ENCODE measurements around the gene KCNMA1. TPM values are rescaled to one million over a fixed set of nuclear protein-coding genes. Genes with fewer than 3 reads are reported as not detected.

The KCNMA1 gene
- total RNA-seq, 4 donors from 2014 or later, result 66.8 to 96.5 (median 78.9) TPM

DNA sequence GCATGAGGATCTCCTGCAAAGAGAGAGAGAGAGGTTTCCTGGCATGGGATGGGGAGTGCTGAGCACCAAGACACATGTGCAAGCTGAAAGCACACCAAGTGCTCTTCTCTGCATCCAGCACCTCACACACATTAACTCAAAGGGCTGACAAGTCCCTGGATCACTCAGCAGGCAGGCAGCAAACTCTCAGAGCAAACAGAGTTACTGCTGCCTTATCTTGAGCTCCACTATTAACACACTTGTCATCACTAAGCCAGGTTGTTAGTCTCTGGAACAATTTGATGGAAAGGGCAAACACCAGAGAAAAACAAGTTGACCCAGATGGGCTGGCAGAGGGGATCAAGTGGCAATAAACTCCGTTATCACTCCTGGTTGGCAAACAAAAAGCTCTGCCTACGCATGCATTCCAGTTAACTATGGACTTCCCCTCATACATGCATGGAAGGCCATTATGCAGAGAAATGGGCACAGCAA, 349.9 kb downstream of the KCNMA1 start:
- ATAC-seq, result peak; percentile 84 to 91
- no peaks in the 10 kb centered on the region for H3K36me3 ChIP-seq
- H3K27ac ChIP-seq, result peak overlapping the region; percentile 47 to 75 (median 52)
- peaks cover 38 to 48% of the 10 kb centered on the region in 2 donors for H3K4me1 ChIP-seq
- in situ Hi-C loops (cut with MboI; ENCODE audit: low sequenced_read_pairs in 4 of 4), result no loop called here
- DNase-seq, result peak; percentile 46 to 61
- no peaks in the 10 kb centered on the region for H3K9me3 ChIP-seq
- TF ChIP-seq, protein P1, sequence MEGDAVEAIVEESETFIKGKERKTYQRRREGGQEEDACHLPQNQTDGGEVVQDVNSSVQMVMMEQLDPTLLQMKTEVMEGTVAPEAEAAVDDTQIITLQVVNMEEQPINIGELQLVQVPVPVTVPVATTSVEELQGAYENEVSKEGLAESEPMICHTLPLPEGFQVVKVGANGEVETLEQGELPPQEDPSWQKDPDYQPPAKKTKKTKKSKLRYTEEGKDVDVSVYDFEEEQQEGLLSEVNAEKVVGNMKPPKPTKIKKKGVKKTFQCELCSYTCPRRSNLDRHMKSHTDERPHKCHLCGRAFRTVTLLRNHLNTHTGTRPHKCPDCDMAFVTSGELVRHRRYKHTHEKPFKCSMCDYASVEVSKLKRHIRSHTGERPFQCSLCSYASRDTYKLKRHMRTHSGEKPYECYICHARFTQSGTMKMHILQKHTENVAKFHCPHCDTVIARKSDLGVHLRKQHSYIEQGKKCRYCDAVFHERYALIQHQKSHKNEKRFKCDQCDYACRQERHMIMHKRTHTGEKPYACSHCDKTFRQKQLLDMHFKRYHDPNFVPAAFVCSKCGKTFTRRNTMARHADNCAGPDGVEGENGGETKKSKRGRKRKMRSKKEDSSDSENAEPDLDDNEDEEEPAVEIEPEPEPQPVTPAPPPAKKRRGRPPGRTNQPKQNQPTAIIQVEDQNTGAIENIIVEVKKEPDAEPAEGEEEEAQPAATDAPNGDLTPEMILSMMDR (IDR thresholded peaks at IDR 0.05 in 4 of 5, conservative IDR thresholded peaks at IDR 0.05 in 1 of 5), result no peak
- TF ChIP-seq POLR2A (IDR thresholded peaks at IDR 0.05), result no peak
- intact Hi-C loops (cut with DNase I; ENCODE audit: low total_unique reads), result no loop called here
- no peak overlapping the region for H3K4me3 ChIP-seq
- no peaks in the 10 kb centered on the region for H3K27me3 ChIP-seq

DNA sequence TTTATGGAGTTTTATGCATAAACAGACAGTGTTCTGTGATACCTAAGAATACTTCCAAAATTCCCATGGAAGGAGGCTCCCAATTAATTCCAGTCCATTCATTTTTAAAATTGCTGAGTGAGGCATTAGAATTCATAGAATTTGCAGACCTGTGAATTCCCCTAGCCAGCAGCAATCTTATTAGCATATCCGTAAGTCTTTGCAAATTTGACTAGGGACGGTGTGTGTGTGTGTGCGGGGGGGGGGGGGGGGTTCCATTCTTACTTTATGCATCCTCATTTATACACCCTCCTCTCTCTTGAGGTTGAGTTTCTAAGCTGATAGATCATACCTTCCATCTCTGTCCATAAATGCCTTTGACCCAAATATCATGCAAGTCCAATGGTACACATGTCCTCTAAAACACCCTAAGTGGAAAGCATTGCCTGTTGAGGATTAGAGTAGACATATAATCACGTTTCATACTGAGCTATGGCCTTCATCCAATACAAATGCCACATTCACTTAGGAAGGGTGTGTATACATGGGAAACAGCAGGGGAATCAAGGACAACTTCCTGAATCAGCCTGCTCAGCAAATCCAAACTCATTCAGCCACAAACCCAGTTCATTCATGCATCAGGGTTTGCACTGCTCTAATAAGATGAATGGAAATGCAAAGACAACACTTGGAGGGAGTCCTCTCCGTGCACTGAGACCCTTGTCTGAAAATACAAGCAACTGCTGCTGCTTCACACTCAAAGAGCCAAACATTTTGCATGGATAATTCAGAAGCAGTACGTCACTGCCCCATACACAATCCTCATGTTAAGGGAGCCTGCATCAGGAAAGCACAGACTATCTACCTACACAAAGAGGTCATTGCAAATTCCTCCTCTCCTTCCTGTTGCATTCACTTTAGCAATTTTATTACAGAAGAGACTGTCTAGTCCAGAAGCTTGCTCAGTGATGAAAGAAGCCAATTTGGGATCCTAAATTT, 350.8 kb downstream of the KCNMA1 start:
- intact Hi-C loops (cut with DNase I; ENCODE audit: low total_unique reads) (no loop called here), in situ Hi-C loops (cut with MboI; ENCODE audit: low sequenced_read_pairs in 4 of 4) (no loop called here)
- no peaks in the 10 kb centered on the region for H3K36me3 ChIP-seq
- TF ChIP-seq, protein P1 (IDR thresholded peaks at IDR 0.05 in 4 of 5, conservative IDR thresholded peaks at IDR 0.05 in 1 of 5), result no peak
- TF ChIP-seq POLR2A (IDR thresholded peaks at IDR 0.05), result no peak
- no peaks in the 10 kb centered on the region for H3K27me3 ChIP-seq
- no peak overlapping the region for H3K4me3 ChIP-seq
- ATAC-seq (peak in 1 of 2 donors; percentile 2), DNase-seq (no peak)
- H3K4me1 ChIP-seq, result peaks cover 33 to 40% of the 10 kb centered on the region in 2 donors
- no peaks in the 10 kb centered on the region for H3K9me3 ChIP-seq
- peak overlapping the region in 2 of 4 donors; percentile 52 to 75 for H3K27ac ChIP-seq

DNA sequence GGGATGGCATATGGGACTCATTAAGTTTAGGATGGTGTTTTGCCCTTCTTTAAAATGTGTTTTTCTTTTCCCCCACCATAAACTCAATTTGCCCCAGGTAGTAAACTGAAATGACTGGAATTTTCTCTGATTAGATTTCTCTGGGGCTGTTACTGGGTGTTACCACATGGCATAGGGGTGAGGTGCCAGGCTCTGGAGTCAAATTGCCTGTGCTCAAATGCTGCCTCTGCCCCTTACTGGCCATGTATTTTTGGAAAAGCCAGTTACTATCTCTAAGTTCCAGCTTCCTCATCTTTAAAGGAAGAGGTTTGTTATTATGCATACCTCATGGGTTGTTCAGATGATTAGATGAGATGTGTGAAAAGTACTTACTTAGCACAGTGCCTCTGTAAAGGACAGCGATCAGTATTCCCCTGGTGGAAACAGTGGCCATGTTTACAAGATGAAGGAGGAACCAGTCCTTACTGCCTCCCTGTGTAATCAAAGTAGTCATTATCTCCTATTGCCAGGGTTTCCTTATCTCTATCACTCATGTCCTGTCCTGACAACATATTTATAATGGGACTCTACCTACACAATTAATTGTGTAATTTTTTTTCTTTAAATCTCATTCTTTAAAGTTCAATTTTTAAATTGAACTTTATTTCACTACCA, 352.0 kb downstream of the KCNMA1 start:
- no peaks in the 10 kb centered on the region for H3K27me3 ChIP-seq
- DNase-seq (no peak), ATAC-seq (peak; percentile 25 to 54)
- no peaks in the 10 kb centered on the region for H3K9me3 ChIP-seq
- H3K4me1 ChIP-seq, result peaks cover 33 to 40% of the 10 kb centered on the region in 2 donors
- in situ Hi-C loops (cut with MboI; ENCODE audit: low sequenced_read_pairs in 4 of 4), result no loop called here
- intact Hi-C loops (cut with DNase I; ENCODE audit: low total_unique reads), result no loop called here
- peak overlapping the region in 2 of 4 donors; percentile 37 to 41 for H3K27ac ChIP-seq
- no peak overlapping the region for H3K4me3 ChIP-seq
- TF ChIP-seq, protein P1 (IDR thresholded peaks at IDR 0.05 in 4 of 5, conservative IDR thresholded peaks at IDR 0.05 in 1 of 5), result no peak
- no peaks in the 10 kb centered on the region for H3K36me3 ChIP-seq

- TF ChIP-seq, protein P1 (IDR thresholded peaks at IDR 0.05 in 4 of 5, conservative IDR thresholded peaks at IDR 0.05 in 1 of 5), result no peak
- TF ChIP-seq POLR2A (IDR thresholded peaks at IDR 0.05), result no peak
- ATAC-seq (no peak), DNase-seq (no peak)
- in situ Hi-C loops (cut with MboI; ENCODE audit: low sequenced_read_pairs in 4 of 4) (no loop called here), intact Hi-C loops (cut with DNase I; ENCODE audit: low total_unique reads) (no loop called here)
- Histone ChIP-seq H3K4me1 (peaks cover 33 to 40% of the 10 kb centered on the region in 2 donors), H3K36me3 (no peaks in the 10 kb centered on the region), H3K27me3 (no peaks in the 10 kb centered on the region), H3K9me3 (no peaks in the 10 kb centered on the region), H3K27ac (no peak overlapping the region), H3K4me3 (no peak overlapping the region)
Observed at GRCh38 chr10:77284797-77285196, 352.8 kb downstream of the KCNMA1 start.
